ENCODE results near the gene SPOCD1. TPM values are rescaled to one million over a fixed set of nuclear protein-coding genes. Genes with fewer than 3 reads are reported as not detected.

The SPOCD1 gene
- total RNA-seq, 4 donors from 2014 or later = 0.82 to 42.7 (median 4.5) TPM

DNA sequence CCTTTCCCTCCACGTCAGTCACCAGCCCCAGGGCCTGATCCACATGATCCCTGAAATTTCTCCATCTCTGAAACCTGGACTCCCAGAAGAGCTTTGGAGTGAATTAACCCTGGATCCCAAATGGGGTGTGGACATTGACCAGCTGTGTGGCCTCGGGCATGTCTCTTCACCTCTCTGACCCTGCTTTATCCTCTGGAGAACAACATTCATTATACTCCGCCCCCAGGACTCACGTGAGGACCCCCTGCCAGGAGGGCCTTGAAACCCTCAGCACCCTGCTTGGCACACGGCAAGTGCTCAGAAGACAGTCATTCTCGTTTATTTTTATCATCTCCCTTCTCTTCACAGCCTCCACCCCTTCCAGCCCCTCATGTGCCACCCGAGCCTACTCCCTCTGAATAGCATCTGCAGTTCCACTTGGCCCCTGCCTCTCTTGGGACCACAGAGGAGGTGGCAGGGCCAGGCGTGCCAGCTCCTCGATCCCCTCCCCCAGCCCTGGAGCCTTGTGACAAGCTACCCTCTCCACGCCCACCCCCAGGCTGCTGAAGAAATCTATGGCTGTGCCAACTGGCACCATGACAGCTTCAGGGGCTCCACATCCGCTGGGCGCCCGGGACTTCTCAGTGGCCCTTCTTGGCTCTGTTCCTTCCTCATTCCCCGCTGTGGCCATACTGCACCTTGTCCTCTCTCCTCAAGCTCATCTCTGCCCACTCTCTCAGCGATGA, 69.7 kb downstream of the SPOCD1 start:
- no peak for TF ChIP-seq CTCF (IDR thresholded peaks at IDR 0.05; ENCODE audit: low read depth)

DNA sequence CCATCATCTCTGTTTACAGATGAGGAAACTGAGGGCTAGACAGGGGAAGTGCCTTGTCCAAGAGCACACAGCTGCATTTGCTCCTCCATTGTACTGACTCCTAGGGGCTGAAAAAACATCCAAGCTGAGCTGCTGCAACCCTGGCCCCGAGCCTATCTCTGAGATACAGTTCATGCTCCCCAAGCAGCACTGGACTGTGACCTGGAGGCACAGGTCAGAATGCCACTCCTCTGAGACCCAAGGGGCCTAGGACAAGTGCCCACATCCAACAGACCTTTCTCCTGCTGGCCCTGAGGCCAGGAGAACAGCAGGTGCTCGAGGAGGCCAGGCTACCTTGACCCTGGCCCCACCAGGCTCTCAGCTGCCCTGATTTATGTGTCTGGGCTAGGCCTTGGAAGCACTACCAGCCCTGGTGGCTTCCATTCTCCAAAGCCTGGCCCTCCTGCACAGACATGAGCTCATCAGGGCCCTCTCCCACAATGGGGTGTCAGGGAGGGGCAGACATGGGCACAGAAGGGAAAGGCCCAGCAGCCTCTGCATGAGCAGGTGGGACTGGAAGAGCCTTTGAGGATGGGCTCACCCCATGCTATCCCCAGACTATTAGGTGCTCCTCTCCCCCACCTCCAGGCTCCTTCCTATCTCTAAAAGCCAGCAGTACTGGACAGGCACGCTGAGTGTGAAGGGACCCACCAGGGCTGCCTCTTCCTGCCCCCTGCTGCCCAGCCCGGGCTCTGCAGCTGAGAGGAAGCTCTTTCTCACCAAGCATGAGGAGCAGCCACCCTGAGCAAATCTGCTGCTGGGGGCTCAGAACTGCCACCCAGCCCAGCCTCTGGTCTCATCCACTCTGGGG, 70.5 kb downstream of the SPOCD1 start:
- no peak for TF ChIP-seq CTCF (IDR thresholded peaks at IDR 0.05; ENCODE audit: low read depth)

DNA sequence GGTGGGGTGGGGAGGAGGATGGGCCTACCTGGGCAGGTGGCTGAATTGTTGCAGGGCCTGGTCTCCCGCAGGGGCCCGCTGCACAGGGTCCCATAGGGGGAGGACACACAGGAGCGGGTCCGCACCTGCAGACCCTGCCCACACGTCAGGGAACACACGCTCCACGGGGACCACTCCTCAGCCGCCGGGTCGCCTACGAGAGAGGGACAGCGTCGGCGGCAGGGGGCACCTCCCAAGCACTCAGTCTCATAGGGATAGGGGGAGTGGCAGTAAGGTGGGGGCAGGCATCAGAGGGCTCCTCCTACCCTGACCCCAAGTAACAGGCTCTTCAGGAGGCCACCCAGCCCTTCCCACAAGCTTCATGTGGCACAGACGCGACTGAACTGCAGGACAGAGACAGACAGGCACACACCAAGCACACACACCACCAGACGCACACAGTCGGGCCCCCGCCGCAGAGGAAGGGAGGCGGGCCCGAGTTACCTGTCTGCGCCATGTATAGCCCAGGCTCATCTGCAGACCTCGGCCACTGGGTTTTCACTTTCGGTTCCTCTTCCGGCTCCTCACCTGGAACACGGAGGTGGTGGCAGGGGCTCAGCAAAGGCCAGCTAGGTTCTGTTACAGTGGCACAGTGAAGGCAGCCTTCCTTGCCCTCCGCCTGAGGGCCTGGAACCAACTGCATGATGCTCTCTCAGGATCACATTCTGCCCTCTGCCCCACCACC, 71.5 kb downstream of the SPOCD1 start:
- no peak for TF ChIP-seq CTCF (IDR thresholded peaks at IDR 0.05; ENCODE audit: low read depth)

DNA sequence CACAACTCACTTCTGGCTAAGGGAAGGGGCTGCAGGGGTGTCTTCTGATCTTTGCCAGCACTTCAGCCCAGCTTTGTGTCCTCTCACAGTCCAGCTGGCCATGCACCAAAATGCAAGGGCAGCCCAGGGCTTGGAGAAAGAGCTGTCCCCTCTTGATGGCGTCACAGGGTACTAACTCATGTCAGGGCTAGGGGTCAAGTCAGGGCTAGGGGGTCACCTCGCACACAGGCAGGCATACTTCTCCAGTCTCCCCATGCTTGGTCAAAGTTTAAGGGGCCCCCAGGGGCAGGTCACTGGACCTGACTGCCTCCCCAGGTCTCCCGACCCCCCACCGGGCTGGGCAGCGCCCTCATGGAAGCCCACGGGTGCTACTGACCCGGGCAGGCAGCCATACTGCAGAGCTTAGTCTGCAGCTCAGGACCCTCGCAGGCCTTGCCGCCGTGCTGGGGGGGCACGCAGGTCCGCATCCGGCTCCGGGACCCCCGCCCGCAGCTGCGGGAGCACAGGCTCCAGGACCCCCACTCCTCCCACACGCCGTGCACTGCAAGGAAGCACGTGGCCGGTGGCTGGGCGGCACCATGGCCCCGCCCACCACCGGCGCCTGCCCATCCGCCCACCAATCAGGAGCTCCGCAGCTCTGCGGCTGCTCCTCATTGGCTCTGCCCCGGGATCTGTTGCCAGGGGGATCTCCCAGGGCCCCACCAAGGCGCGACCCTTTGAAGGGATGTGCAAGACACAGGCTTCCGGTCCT, 73.2 kb downstream of the SPOCD1 start:
- no peak for TF ChIP-seq CTCF (IDR thresholded peaks at IDR 0.05; ENCODE audit: low read depth)

Small RNAs within 50 kb of the gene (small RNA-seq; reads per million reads assigned to genes)
- not detected for gene MIR4254

Other genes with a start within 250 kb of the SPOCD1 start
- gene TINAGL1, start 239.5 kb downstream of the SPOCD1 start, total RNA-seq = 100 to 1,000 TPM in 3 of 4 donors, 10 to 100 TPM in 1; 63.7 to 373 (median 125) TPM
- 1 to 10 TPM in 1 of 4 donors, not detected in 3; 1.7 TPM for gene HCRTR1, start 198.3 kb downstream of the SPOCD1 start, total RNA-seq
- 10 to 100 TPM; 49.6 to 68.8 (median 56.9) TPM for gene PEF1, start 171.1 kb downstream of the SPOCD1 start, total RNA-seq
- 10 to 100 TPM; 24.0 to 79.1 (median 55.0) TPM for gene COL16A1, start 112.0 kb downstream of the SPOCD1 start, total RNA-seq
- gene ADGRB2, start 51.7 kb downstream of the SPOCD1 start, total RNA-seq = 1 to 10 TPM in 3 of 4 donors, under 1 TPM in 1; 0.82 to 5.1 (median 3.9) TPM
- gene PTP4A2, start 122.3 kb upstream of the SPOCD1 start, total RNA-seq = 100 to 1,000 TPM; 223 to 778 (median 268) TPM
- gene KHDRBS1, start 197.8 kb upstream of the SPOCD1 start, total RNA-seq = 10 to 100 TPM; 56.4 to 92.9 (median 63.2) TPM

Measured in subcutaneous adipose tissue (tissue), 4 donors.